Fibroblast of skin of right biceps (primary cell): ENCODE data around the gene CYSTM1.
"Not testable (repeated sequence)": the region's sequence is repeated elsewhere in the genome, so short reads cannot be mapped to it uniquely, and the experiment has no call there.

ENCODE experiments used
- DNase-seq: peaks from one replicate; pipeline ENCODE4 v3.0.0-alpha.2; 2013

Gene CYSTM1

DNA sequence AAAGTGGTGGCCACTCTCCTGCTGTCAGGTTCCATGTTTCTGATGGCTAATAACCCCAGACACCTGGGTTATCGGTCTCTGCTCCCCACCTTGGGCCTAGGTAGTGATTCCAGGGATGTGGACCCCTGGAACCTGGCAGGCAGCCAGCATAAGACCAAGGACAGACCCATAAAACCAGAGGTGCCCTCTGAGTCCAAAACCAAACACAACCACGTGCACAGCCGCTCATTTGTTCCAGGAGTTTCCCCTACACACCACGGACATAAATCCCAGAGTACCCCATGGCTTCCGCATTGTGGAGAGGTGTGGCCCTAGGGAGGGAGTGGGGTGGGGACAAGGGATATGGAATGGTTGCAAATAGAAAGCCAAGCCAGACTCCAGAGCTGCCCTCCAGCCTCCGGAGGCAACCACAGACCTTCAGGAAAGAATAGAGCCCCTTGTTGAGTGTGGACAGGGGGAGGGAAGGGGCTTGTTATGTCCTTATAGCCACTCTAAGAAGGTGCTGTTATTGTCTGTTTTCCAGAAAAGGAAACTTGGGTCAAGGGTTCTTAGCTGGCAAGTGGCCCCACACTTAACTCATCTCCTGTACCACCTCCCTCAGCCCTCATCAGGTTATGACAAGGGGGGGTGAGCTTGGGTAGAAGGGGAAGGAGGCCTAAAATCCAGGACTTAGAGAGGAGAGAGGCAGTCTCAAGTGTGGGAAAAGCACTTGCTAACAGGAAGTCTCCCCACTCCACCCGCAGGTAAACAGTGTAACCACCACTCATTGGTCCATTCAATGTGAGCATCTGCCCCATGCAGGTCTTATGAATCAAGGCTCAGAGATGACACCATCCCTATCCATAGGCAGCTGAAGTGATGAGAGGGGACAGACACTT lies 23.6 kb upstream of the CYSTM1 start:
- DNase-seq, result no peak

DNA sequence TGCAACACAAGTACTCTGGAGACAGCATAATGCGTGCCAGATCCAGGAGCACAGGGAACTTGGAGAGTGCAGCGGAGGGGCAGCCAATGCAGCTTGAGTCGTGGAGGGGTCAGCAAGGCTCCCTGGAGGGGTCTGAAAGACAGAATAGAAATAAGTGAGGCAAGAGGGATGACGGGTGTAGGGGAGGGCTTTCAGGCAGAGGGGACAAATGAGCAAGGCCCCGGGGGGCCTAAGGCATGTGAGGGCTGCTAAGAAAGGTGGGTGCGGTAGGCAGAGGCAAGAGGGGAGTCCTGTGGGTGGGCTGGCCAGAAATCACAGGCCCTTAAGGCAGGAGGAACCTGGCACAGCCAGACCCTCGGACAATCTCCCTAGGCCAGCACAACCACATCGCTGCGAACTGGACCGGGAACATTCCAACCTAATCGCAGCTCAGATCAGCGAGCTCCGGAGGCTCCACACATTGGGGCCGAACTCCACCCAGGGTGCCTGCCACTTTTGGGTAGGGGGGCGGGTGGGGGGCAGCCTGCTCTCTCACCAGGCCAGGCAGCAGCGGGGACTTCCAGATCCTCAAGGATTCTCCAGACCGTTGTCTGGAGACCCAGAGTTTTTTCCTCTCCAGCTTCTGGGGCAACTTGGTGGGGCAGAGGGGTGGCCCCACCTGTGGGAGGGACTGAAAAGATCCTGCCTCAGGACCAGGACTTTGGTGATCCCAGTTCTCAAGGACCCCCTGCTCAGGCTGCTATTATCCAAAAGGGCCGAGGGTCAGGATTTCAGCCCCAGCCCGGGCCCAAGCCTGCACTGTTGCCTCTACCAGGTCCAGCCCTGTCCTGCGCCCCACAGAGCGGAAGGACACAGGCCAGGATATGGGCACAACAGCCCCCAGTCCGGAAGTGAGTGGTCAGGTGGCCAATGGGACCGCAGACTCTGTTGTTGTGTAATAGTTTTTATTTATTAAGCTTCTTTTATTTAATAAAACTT lies 22.7 kb upstream of the CYSTM1 start:
- DNase-seq, result no peak

DNA sequence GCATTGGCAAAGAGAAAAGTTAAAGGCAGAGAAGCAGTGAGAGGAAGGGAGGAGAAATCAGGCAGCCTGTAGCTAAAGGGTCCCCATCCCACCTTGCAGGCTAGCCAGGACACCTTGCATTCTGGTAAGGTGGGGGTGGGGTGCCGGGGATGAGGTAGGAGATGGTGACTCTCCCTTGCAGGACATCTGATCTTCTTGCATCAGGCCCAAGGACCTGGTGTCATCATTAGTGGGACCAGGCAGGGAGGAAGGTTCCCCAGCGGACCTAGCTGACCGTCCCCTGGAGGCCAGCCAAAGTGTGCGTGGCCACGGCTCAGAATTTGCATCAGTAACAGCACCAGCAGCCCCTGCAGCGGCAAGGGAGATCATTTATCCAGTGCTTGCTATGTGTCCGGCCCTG lies 21.7 kb upstream of the CYSTM1 start:
- no peak for DNase-seq

DNA sequence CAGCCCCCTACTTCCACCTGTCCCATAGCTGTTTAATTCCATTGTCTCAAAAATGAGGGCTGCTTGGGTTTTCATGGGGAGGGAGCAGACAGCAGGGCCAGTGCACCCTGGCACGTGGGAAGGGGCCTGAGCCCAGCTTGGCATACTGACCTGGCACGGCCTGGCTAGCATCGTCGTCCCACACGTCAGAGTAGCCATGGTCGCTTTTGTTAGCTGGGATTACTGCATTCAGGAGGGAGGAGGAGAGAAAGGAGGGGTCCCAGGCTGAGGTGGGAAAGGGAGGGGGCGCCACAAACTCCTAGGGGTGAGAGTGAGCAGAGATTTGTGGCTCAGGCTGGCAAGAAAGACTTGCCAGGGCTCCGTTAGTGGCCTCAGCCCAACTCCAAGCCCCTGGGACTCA lies 21.1 kb upstream of the CYSTM1 start:
- no peak for DNase-seq

DNA sequence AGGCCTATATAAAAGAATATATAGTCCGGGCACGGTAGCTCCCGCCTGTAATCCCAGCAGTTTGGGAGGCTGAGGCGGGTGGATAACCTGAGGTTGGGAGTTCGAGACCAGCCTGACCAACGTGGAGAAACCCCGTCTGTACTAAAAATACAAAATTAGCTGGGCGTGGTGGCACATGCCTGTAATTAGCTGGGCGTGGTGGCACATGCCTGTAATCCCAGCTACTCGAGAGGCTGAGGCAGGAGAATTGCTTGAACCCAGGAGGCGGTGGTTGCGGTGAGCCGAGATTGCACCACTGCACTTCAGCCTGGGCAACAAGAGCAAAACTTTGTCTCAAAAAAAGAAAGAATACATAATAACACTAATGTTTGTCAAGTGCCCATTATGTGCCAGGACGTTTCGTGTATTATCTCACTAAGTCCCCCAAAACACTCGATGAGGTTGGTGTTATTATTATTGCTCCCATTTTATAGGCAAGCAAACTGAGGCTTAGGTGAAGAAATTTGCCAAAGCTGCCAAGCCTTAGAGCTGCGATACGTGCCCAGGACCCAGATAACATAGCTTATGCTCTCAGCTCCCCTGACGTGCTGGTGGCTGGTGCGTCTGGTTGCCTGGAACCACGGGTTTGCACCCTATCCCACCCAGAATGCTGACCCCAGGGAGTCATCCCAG lies 20.1 kb upstream of the CYSTM1 start:
- DNase-seq, result not testable (repeated sequence)

DNA sequence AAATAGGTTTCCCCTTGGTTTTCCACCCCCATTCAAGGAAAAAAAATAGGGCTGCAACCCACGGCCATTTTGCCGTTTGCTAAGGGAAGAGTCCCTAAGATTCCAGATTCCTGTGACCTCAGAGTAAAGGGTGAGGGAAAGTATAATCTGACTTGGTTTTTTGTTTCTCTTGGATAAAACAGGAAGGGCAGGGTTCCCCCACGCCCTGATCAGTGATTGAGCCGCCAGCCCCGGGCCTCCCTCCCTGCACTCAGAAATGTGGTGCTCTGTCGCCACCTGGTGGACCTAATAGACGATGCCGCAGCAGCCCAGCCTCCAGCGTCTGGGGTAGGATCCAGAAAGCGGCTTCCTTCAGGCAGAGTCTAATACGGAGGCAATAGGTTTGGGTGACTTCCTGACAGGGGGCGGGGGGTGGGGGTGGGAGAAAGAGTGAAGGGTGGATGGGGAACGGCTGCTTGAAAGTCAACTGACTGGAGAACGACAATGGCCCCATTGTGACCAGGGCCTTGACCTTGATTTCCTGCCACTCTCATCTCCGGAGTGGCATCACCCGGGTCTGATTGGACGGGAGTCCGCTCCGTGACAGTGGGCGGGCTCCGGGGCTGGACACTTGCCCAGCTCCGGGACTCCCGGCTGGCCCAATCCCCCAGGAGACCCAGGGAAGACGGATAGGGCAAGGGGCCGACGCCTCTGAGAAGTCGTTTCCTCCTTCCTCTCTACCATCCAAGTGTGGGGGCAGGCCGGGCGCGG lies 17.8 kb upstream of the CYSTM1 start:
- peak; percentile 76 for DNase-seq

DNA sequence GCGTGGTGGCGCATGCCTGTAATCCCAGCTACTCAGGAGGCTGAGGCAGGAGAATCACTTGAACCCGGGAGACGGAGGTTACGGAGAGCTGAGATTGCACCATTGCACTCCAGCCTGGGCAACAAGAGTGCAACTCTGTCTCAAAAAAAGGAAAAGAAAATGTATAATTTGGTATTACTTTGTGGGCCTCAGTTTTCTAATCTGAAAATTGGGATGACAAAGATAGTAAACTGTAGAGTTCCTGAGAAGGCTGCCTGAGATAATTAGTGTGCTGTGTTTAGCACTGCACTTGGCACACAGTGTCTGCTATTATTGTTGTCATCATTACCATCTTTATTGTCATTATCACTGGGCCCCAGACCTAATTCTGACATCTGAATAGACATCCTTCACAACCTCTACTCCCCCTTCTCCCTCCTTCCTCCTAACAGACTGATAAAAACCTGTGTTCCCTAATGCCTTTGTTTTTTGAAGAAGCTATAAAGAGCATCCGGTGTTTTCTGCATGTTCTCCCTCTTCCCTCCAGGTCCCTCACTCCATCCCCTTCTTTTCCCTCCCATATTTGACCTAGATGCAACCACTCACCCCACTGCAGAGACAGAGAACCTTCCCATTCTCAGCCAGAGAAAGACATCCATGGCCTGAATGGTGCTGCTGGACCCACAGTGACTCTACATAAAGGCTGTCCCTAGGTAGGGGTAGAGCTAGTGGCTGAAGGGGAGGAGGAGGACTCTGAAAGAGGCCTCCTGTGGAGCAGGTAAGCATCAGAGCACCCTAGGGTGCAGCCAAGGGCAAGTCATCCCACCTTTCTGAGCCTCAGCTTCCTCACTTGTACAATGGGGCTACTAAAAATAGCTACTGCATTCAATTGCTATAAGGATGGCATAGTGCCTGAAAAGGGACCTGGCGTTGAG lies 15.7 kb upstream of the CYSTM1 start:
- no peak for DNase-seq

DNA sequence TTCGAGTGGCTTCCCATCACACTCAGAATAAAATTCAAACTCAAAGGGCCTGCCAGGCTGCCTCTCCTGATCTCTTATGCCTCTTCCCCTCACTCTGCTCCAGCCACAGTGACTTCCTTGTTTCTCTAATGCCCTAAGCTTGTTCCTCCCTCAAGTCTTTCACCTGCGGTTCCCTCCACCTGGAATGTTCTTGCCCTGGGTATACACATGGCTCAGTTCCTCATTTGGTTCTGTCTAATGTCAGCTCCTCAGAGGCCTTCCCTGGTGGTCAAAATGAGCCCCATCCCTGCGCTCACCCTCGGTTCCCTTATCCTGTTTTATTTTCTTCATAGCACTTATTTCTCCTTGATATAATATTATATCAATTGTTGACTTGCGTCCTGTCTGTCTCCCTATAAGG lies 12.7 kb upstream of the CYSTM1 start:
- DNase-seq, result no peak

DNA sequence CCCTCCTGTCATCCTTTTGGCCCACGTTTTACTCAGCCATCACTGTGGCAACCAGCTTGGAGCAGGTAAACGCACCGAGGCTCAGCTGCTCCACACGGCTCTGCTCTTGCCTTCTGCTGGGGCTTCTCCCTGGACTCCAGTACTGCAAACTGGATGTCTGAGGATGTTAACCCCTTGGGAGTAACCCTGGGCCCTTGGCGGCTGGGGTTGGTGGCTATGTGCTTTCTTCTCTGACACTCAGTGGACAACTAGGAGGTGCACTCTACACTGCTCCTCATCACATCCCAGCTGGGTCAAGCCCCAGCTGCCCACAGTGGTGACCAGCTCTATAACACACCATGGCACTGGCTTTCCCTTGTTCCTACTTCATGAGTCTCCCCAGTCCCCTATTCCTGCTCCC lies 12.2 kb upstream of the CYSTM1 start:
- DNase-seq, result no peak

DNA sequence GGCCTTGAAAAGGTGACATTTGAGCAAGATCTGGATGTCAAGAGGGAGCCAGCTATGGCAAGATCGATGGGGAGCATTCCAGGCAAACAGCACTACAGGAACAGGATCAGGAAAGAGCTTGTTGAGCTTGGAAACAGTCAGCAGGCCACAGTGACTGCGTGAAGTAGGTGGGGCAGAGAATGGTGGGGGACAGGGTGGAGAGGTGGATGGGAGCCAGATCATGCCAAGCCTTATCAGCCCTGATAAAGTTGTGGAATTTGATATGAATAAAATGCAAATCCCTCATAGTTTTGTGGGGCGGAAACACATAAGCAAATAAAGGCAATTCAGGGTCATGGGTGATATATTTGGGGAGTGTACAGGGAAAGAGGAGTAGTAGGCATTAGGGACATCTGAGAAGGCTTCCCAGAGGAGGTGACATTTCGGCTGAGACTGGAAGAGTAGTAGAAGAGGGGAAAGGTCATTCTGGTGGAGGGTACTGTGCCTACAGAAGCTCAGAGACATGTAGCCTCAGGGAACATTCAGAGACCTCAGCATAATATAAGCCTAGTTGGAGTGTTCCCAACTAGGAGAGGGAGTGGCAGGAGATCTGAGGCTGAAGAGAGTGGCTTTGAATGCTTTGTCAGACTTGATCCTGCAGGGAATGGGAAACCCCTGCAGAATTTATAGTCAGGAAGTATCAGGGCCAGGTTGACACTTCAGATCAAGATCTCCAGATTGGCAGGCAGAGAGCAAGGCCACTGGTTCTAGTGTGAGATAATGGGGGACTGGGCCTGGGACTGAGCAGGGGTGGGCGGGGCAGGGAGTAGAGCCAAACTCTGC lies 9.7 kb upstream of the CYSTM1 start:
- DNase-seq, result no peak

DNA sequence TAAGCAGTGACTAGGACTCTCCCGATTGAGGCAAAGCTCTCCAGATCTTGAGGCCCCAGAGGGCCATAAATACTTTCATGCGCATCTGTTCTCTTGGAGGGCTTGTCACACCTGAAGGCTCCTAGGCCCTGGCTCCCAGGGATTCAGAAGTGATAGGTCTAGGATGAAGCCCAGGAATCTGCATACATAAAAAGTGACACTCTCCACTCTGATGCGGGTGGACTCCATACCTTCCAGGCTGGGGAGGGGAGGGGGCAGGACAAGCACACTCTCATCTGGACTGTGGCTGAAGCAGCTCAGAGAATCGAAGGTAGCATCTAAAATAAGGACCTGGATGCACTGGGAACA lies 9.1 kb upstream of the CYSTM1 start:
- DNase-seq, result no peak

DNA sequence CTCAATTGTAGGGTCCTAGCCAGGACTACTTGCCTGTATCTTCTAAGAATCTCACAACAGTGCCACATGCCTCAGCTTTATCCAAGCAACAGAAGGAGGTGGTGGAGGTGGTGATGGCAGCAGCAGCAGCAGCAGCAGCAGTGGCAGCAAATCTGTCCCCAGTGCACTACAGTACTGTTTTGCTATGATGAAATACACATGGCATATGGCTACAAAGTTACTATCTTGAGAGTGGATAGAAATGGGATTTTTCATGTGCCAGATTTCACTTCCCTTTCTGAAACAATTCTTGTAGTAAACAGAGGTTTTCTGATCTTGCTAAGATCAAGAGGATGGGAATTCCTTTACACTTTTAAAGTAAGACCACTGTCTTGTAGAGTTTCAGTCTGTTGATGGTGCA lies 8.1 kb upstream of the CYSTM1 start:
- DNase-seq, result no peak

DNA sequence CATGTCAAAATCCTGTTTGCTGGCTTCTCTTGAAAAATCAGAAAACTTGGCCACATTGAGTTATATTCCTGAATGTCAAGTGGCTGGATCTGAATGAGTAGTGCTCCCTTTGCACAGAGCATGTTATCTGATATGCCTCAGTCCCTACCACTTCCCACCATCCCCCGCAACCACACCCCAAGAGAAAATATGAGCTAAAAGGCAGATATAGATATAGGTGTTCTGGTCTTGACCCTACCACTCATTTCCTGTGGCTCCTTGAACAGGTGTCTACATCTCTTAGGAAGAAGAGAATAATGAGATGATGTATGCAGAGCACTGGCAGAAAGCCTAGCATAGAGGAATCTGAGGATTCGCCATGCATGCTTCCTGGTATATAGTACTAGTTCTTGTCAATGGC lies 6.6 kb upstream of the CYSTM1 start:
- no peak for DNase-seq

DNA sequence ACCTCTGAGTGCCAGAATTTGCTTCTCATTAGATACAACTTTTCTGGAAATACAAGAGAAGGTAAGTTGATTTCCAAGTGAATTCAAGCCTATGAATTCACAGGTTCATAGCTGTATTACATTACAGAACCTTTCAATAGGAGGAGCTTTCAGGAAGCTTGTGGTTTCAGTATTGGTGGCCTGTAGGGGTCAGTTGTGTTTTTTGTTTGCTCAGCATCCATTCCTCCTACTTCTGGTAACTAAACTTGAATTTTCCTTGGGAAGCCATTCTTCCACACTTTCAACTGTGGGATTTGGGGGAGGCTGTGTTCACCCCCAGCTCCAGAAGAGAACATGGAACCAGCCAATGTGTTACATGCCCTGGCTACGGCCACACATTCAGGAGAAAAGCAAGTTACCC lies 5.6 kb upstream of the CYSTM1 start:
- DNase-seq, result no peak

DNA sequence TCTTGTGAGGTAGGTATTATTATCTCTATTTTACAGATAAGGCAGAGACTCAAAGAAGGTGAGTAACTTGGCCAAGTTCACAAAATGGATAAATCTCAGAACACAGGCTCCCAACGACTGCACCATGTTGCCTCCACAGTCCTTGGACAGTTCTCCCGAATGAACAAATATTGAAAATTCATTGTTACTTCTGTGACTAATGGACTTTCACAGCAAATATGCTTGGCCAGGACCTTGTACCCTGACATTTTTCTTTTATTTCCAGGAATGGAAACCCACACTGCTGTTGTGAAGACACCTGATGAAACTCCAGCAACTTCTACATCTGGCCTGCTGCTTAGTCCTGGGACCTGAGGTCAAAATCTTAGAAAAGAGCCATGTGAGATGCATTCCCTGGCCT lies 2.5 kb upstream of the CYSTM1 start:
- no peak for DNase-seq

DNA sequence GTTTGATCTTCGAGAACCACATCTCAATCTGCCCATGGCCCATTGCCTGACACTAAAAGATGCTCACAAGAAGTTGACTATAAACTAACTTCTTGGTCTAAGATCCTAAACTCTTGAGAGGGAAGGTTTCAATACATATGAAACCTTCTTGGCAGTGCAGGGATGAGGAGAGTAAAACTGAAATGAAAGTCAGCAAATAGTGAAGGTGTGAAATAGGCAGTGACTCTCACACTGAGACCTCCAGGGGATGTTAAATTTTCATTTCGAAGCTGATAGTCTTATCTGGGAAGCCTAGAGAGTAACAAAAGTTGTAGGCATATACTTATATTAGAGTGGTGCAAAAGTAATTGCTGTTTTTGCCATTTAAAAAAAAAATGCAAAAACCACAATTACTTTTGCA lies 974 bp upstream of the CYSTM1 start:
- no peak for DNase-seq

DNA sequence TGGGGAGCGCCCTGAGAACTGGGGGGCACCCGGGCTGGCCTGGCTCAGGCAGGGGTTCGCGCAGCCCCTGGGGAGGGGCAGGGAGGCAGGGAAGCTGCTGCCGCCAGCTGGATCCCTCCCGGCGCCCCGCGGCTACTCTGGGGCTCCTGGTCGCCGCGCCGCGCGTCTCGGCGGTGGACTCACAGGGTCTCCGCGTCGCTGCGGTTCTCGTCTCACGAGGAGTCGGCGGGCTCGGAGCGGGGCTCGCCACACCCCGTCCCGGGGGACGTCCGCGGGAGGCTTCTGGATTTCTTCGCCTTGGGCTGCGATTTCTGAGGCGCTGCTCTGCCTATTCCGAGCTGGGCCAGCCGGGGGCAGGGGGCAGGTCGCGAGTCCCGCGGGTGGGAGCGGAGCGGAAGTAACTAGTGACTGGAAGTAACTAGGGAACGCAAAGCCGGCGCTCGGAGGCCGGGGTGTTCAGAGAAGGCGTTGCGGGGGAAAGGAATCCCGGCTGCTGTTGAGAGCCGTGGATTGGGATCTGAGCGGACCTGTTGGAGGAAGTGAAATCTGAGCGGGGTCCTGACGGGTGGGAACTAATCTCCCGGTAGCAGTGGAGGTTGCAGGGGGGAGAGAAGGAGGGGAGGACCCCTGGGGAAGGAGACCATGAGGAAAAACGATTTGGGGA lies 511 bp downstream of the CYSTM1 start:
- DNase-seq, result peak; percentile 60

DNA sequence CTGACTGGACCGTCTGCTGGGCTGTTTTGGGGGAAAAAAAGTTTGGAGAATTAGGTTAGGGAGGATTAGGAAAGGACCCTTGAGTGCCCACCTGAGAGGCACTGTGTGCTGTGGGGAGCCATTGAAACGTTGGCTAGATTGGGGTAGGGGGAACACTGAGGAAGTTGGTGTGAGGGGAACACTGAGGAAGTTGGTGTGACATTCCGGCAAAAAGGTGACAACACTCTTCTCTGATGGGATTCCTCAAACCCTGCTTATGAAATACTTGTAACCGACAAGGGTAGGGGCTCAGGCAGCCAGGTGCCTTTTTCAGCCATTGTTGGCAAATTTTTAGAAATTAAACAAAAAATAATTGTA lies 1.0 kb downstream of the CYSTM1 start:
- no peak for DNase-seq

DNA sequence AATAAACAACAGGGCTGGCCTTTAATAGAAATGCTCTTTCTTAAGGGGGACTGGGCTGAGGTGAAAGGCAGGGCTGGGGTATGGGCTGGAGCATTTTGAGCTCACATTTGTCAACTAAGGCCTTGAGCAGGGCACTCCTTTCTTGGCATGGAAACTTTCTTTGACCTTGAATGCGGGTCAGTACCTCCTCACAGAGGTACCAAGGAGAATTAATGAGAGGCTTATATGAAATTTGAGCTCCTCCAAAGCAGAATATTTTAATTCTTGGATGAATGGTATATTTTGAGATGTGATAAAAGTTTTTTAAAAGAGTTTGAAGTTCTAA lies 3.1 kb downstream of the CYSTM1 start:
- no peak for DNase-seq

DNA sequence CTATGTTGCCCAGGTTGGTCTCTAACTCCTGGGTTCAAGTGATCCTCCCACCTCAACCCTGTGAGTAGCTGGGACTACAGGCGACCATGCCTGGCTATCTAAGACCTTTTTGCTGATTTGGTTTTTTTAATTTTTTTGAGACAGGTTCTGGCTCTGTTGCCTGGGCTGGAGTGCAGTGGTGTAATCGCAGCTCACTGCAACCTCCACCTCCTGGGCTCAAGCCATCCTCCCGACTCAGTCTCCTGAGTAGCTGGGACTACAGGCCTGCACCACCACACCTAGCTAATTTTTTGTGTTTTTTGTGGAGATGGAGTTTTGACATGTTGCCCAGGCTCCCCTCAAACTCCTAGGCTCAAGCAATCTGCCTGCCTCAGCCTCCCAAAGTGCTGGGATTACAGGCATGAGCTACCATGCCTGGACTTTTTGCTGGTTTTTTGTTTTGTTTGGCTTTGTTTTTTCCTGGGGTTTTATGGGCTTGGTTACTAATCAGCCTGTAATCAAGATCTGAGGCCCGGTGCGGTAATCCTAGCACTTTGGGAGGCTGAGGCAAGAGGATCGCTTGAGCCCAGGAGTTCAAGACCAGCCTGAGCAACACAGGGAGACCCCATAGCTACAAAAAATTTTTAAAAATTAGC lies 3.6 kb downstream of the CYSTM1 start:
- no peak for DNase-seq
